ENCODE results near the gene MAP4K4. TPM values are rescaled to one million over a fixed set of nuclear protein-coding genes. Genes with fewer than 3 reads are reported as not detected.

The MAP4K4 gene
- total and polyA plus RNA-seq, 2 of the 13 experiments (the other 11 are each of a cell fraction or from before 2014, with no cell fraction given) = 105 to 264 TPM

DNA sequence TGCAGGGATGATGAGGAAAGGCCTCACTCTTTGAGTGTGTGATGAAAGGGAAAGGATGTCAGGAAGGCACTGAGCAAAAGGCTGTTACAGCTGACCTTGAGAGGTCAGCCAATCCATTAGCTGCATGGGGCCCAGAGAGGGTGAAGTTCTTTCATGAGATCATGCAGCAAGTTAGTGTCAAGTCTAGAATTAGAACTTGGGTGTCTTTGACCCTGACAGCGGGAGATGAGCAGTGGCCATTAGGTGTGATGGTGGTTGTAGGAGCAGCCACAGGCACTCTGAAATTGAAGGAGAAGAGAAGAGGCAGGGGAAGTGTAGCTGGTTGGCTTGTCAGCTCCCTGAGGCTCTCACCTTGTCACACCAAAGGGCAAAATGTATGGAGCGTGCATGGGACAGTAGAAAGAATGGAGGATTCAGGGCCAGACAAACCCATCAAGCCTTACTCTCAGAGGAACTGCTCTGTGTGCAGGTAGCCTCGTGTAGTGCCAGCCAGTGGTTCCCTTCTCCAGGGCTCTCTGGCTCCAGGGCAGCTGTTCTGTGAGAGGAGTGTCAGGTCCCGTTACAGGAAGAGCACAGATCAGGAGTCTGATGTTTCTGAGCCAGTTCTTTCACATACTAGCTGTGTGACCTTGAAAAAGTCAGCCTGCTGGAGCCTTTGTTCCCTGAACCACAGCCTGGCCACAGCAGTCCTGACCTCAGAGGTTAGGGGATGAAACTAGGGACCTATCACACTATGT is 35.9 kb downstream of the MAP4K4 start (continued):
- TF ChIP-seq, protein P1, sequence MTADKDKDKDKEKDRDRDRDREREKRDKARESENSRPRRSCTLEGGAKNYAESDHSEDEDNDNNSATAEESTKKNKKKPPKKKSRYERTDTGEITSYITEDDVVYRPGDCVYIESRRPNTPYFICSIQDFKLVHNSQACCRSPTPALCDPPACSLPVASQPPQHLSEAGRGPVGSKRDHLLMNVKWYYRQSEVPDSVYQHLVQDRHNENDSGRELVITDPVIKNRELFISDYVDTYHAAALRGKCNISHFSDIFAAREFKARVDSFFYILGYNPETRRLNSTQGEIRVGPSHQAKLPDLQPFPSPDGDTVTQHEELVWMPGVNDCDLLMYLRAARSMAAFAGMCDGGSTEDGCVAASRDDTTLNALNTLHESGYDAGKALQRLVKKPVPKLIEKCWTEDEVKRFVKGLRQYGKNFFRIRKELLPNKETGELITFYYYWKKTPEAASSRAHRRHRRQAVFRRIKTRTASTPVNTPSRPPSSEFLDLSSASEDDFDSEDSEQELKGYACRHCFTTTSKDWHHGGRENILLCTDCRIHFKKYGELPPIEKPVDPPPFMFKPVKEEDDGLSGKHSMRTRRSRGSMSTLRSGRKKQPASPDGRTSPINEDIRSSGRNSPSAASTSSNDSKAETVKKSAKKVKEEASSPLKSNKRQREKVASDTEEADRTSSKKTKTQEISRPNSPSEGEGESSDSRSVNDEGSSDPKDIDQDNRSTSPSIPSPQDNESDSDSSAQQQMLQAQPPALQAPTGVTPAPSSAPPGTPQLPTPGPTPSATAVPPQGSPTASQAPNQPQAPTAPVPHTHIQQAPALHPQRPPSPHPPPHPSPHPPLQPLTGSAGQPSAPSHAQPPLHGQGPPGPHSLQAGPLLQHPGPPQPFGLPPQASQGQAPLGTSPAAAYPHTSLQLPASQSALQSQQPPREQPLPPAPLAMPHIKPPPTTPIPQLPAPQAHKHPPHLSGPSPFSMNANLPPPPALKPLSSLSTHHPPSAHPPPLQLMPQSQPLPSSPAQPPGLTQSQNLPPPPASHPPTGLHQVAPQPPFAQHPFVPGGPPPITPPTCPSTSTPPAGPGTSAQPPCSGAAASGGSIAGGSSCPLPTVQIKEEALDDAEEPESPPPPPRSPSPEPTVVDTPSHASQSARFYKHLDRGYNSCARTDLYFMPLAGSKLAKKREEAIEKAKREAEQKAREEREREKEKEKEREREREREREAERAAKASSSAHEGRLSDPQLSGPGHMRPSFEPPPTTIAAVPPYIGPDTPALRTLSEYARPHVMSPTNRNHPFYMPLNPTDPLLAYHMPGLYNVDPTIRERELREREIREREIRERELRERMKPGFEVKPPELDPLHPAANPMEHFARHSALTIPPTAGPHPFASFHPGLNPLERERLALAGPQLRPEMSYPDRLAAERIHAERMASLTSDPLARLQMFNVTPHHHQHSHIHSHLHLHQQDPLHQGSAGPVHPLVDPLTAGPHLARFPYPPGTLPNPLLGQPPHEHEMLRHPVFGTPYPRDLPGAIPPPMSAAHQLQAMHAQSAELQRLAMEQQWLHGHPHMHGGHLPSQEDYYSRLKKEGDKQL (CRISPR knock-in tag; IDR thresholded peaks at IDR 0.05; ENCODE audit: low read depth) = 0 out of 2 replicates have a peak, but pooled peaks have one; percentile 53
- TF ChIP-seq, protein P2, sequence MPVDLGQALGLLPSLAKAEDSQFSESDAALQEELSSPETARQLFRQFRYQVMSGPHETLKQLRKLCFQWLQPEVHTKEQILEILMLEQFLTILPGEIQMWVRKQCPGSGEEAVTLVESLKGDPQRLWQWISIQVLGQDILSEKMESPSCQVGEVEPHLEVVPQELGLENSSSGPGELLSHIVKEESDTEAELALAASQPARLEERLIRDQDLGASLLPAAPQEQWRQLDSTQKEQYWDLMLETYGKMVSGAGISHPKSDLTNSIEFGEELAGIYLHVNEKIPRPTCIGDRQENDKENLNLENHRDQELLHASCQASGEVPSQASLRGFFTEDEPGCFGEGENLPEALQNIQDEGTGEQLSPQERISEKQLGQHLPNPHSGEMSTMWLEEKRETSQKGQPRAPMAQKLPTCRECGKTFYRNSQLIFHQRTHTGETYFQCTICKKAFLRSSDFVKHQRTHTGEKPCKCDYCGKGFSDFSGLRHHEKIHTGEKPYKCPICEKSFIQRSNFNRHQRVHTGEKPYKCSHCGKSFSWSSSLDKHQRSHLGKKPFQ (CRISPR knock-in tag; IDR thresholded peaks at IDR 0.05; ENCODE audit: insufficient replicate concordance) = peak; percentile 75
- TF ChIP-seq, protein P3, sequence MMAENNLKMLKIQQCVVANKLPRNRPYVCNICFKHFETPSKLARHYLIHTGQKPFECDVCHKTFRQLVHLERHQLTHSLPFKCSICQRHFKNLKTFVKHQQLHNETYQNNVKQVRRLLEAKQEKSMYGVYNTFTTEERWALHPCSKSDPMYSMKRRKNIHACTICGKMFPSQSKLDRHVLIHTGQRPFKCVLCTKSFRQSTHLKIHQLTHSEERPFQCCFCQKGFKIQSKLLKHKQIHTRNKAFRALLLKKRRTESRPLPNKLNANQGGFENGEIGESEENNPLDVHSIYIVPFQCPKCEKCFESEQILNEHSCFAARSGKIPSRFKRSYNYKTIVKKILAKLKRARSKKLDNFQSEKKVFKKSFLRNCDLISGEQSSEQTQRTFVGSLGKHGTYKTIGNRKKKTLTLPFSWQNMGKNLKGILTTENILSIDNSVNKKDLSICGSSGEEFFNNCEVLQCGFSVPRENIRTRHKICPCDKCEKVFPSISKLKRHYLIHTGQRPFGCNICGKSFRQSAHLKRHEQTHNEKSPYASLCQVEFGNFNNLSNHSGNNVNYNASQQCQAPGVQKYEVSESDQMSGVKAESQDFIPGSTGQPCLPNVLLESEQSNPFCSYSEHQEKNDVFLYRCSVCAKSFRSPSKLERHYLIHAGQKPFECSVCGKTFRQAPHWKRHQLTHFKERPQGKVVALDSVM (CRISPR knock-in tag; IDR thresholded peaks at IDR 0.05) = no peak
- TF ChIP-seq ZNF530 (CRISPR knock-in tag; IDR thresholded peaks at IDR 0.05; ENCODE audit: low read depth) = no peak
- TF ChIP-seq, protein P4, sequence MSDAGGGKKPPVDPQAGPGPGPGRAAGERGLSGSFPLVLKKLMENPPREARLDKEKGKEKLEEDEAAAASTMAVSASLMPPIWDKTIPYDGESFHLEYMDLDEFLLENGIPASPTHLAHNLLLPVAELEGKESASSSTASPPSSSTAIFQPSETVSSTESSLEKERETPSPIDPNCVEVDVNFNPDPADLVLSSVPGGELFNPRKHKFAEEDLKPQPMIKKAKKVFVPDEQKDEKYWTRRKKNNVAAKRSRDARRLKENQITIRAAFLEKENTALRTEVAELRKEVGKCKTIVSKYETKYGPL (CRISPR knock-in tag; IDR thresholded peaks at IDR 0.05) = no peak
- TF ChIP-seq, protein P5, sequence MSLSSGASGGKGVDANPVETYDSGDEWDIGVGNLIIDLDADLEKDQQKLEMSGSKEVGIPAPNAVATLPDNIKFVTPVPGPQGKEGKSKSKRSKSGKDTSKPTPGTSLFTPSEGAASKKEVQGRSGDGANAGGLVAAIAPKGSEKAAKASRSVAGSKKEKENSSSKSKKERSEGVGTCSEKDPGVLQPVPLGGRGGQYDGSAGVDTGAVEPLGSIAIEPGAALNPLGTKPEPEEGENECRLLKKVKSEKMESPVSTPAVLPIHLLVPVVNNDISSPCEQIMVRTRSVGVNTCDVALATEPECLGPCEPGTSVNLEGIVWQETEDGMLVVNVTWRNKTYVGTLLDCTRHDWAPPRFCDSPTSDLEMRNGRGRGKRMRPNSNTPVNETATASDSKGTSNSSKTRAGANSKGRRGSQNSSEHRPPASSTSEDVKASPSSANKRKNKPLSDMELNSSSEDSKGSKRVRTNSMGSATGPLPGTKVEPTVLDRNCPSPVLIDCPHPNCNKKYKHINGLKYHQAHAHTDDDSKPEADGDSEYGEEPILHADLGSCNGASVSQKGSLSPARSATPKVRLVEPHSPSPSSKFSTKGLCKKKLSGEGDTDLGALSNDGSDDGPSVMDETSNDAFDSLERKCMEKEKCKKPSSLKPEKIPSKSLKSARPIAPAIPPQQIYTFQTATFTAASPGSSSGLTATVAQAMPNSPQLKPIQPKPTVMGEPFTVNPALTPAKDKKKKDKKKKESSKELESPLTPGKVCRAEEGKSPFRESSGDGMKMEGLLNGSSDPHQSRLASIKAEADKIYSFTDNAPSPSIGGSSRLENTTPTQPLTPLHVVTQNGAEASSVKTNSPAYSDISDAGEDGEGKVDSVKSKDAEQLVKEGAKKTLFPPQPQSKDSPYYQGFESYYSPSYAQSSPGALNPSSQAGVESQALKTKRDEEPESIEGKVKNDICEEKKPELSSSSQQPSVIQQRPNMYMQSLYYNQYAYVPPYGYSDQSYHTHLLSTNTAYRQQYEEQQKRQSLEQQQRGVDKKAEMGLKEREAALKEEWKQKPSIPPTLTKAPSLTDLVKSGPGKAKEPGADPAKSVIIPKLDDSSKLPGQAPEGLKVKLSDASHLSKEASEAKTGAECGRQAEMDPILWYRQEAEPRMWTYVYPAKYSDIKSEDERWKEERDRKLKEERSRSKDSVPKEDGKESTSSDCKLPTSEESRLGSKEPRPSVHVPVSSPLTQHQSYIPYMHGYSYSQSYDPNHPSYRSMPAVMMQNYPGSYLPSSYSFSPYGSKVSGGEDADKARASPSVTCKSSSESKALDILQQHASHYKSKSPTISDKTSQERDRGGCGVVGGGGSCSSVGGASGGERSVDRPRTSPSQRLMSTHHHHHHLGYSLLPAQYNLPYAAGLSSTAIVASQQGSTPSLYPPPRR (CRISPR knock-in tag; IDR thresholded peaks at IDR 0.05; ENCODE audit: borderline replicate concordance) = peak; percentile 29
- TF ChIP-seq, protein P6, sequence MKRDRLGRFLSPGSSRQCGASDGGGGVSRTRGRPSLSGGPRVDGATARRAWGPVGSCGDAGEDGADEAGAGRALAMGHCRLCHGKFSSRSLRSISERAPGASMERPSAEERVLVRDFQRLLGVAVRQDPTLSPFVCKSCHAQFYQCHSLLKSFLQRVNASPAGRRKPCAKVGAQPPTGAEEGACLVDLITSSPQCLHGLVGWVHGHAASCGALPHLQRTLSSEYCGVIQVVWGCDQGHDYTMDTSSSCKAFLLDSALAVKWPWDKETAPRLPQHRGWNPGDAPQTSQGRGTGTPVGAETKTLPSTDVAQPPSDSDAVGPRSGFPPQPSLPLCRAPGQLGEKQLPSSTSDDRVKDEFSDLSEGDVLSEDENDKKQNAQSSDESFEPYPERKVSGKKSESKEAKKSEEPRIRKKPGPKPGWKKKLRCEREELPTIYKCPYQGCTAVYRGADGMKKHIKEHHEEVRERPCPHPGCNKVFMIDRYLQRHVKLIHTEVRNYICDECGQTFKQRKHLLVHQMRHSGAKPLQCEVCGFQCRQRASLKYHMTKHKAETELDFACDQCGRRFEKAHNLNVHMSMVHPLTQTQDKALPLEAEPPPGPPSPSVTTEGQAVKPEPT (CRISPR knock-in tag; IDR thresholded peaks at IDR 0.05; ENCODE audit: low read depth) = no peak
- TF ChIP-seq, protein P7, sequence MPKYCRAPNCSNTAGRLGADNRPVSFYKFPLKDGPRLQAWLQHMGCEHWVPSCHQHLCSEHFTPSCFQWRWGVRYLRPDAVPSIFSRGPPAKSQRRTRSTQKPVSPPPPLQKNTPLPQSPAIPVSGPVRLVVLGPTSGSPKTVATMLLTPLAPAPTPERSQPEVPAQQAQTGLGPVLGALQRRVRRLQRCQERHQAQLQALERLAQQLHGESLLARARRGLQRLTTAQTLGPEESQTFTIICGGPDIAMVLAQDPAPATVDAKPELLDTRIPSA (CRISPR knock-in tag; IDR thresholded peaks at IDR 0.05; ENCODE audit: borderline replicate concordance) = no peak
